Cardiac fibroblast (primary cell): ENCODE measurements around the gene EDARADD.
A peak's percentile ranks its signal among the peaks of the same experiment; 100 is the strongest.

Source experiments
- DNase-seq, 2 donors: peaks; one replicate each; pipeline versions ENCODE4 v3.0.0 to v3.0.0-alpha.2; 2010; ENCODE audit warnings: low read depth in 2 of 2
- H3K4me3 ChIP-seq, 2 donors: replicated peaks in 1 of 2; 1 replicate in 1 of 2; 2 replicates in 1 of 2; pipeline ENCODE4 v1.5.1; 2011; ENCODE audit warnings: low read depth in 2 of 2, low read length in 2 of 2, mild to moderate bottlenecking in 2 of 2, moderate library complexity in 1 of 2
- TF ChIP-seq, protein P1 (sequence below): IDR thresholded peaks from one replicate; pipeline ENCODE4 v1.5.1; 2011; ENCODE audit warnings: low read depth, mild to moderate bottlenecking, low read length, inconsistent platforms

Gene EDARADD

GRCh38 chr1:236522937-236523703, 129.0 kb downstream of the EDARADD start:
- no peak for DNase-seq
- peak overlapping the region; percentile 89 to 95 for H3K4me3 ChIP-seq
- TF ChIP-seq, protein P1, sequence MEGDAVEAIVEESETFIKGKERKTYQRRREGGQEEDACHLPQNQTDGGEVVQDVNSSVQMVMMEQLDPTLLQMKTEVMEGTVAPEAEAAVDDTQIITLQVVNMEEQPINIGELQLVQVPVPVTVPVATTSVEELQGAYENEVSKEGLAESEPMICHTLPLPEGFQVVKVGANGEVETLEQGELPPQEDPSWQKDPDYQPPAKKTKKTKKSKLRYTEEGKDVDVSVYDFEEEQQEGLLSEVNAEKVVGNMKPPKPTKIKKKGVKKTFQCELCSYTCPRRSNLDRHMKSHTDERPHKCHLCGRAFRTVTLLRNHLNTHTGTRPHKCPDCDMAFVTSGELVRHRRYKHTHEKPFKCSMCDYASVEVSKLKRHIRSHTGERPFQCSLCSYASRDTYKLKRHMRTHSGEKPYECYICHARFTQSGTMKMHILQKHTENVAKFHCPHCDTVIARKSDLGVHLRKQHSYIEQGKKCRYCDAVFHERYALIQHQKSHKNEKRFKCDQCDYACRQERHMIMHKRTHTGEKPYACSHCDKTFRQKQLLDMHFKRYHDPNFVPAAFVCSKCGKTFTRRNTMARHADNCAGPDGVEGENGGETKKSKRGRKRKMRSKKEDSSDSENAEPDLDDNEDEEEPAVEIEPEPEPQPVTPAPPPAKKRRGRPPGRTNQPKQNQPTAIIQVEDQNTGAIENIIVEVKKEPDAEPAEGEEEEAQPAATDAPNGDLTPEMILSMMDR = no peak

GRCh38 chr1:236523704-236524141, 129.6 kb downstream of the EDARADD start, which contains the start of gene LGALS8:
TSS of gene LGALS8 (plus strand) at chr1:236523982. CDS start at chr1:236526071, 2,089 bp downstream.
- H3K4me3 ChIP-seq = peak within 1 kb of the TSS; percentile 89 to 95

GRCh38 chr1:236524142-236524894, 130.2 kb downstream of the EDARADD start:
- DNase-seq = peak; percentile 91 to 95
- TF ChIP-seq, protein P1 = no peak
- H3K4me3 ChIP-seq = peak overlapping the region; percentile 89 to 95

More at GRCh38 chr1:236523704-236524141, 129.6 kb downstream of the EDARADD start, which contains the start of gene LGALS8:
- TF ChIP-seq, protein P1 = no peak
- DNase-seq = peak; percentile 85 to 89

GRCh38 chr1:236524895-236525184, 130.8 kb downstream of the EDARADD start:
- no peak for DNase-seq
- TF ChIP-seq, protein P1 = no peak
- H3K4me3 ChIP-seq = peak overlapping the region; percentile 89 to 95

DNA sequence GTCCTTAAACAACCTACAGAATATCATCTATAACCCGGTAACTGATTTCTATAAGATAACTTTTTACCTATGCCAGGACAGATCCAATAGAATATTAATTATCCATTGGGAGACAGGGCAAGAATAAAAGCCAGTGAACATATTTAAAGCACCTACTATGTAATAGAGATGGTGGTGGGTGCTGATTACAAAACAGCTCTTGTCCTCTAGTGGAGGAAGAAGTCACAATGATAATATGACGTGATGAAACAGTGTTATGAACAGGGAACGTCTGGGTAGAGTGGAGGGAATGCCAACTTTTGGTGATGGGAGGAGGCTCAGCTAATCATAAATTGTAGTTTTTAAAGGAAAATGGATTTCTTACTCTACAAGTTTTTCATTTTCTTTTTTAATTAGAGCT, 132.0 kb downstream of the EDARADD start:
- H3K4me3 ChIP-seq = no peak overlapping the region
- TF ChIP-seq, protein P1 = no peak
- no peak for DNase-seq

DNA sequence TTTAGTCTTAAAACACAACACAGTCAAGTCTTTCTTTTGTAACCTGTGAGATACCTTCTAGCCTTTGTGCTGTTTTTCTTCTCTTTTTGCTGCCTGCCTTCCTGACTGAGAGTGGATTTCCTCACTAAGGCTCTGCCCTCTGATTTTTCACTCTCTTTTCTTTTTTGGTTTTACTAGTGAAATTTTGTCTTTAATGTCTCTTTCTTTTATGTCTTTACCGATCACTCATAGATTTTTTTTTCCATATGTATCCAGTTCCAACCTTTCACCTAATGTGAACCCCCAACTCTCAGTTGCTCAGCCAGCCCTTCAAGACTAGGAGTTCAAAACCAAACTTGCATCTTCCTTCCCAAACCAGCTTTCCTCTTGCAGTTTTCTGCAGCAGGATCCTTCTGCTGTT, 136.2 kb downstream of the EDARADD start:
- no peak overlapping the region for H3K4me3 ChIP-seq
- no peak for DNase-seq
- TF ChIP-seq, protein P1 = no peak
